Measurements from ENCODE around the gene SPSB1.

GRCh38 chr1:9328715-9329114 lies 36.0 kb downstream of the SPSB1 start:
- TF ChIP-seq POLR2AphosphoS5 (IDR thresholded peaks at IDR 0.05), result no peak
- TF ChIP-seq, protein P1, sequence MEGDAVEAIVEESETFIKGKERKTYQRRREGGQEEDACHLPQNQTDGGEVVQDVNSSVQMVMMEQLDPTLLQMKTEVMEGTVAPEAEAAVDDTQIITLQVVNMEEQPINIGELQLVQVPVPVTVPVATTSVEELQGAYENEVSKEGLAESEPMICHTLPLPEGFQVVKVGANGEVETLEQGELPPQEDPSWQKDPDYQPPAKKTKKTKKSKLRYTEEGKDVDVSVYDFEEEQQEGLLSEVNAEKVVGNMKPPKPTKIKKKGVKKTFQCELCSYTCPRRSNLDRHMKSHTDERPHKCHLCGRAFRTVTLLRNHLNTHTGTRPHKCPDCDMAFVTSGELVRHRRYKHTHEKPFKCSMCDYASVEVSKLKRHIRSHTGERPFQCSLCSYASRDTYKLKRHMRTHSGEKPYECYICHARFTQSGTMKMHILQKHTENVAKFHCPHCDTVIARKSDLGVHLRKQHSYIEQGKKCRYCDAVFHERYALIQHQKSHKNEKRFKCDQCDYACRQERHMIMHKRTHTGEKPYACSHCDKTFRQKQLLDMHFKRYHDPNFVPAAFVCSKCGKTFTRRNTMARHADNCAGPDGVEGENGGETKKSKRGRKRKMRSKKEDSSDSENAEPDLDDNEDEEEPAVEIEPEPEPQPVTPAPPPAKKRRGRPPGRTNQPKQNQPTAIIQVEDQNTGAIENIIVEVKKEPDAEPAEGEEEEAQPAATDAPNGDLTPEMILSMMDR (IDR thresholded peaks at IDR 0.05), result no peak

All from prostate gland (tissue), 2 donors.